CD4-positive, alpha-beta T cell (primary cell): ENCODE measurements around the gene IGF1R. TPM values are rescaled to one million over a fixed set of nuclear protein-coding genes. Genes with fewer than 3 reads are reported as not detected.

ENCODE experiments used
- ATAC-seq: fragments of 200-7000 bp; cut with Tn5 transposase; one replicate; pipeline ENCODE4 v1.10.0; 2022; ENCODE audit warnings: mild to moderate bottlenecking; ENCODE audit not compliant: poor library complexity
- CTCF ChIA-PET: fragments of 350-600 bp; sonication (Branson Sonifier 250); formaldehyde crosslinking; loops from one replicate; lab custom pipeline; 2021; ENCODE audit warnings: antibody characterized with exemption, inconsistent platforms; lab: Charles Lee
- POLR2A ChIA-PET: fragments of 350-600 bp; sonication (Branson Sonifier 250); formaldehyde crosslinking; loops from one replicate; lab custom pipeline; 2021; ENCODE audit warnings: antibody characterized with exemption, inconsistent platforms; lab: Charles Lee
- DNase-seq, 14 experiments: peaks; one replicate each; pipeline ENCODE4 v3.0.0-alpha.2; 2013 to 2020; ENCODE audit warnings: mixed read lengths in 2 of 14
- H3K27ac ChIP-seq, 2 donors: one replicate each; pipeline versions ENCODE4 v1.5.1 to v1.7.0; 2013; ENCODE audit warnings: low read length in 2 of 2, low read depth in 1 of 2, mild to moderate bottlenecking in 1 of 2
- H3K27me3 ChIP-seq, 2 experiments: 1 replicate in 1 of 2; 2 replicates in 1 of 2; pipeline versions ENCODE4 v1.6.1 to v1.7.0; 2013; ENCODE audit warnings: low read length in 2 of 2, control low read depth in 1 of 2, mild to moderate bottlenecking in 1 of 2, moderate library complexity in 1 of 2; ENCODE audit not compliant: insufficient read depth in 2 of 2, control insufficient read depth in 1 of 2
- H3K36me3 ChIP-seq: one replicate; pipeline ENCODE4 v1.6.1; 2013; ENCODE audit warnings: low read length, control low read depth; ENCODE audit not compliant: insufficient read depth
- H3K4me1 ChIP-seq: one replicate; pipeline ENCODE4 v1.6.1; 2013; ENCODE audit warnings: low read length, control low read depth; ENCODE audit not compliant: insufficient read depth
- H3K4me3 ChIP-seq: one replicate; pipeline ENCODE4 v1.5.1; 2013; ENCODE audit warnings: mild to moderate bottlenecking, low read length, moderate library complexity
- H3K9me3 ChIP-seq, 2 experiments: 1 replicate in 1 of 2; 2 replicates in 1 of 2; pipeline versions ENCODE4 v1.6.1 to v1.7.0; 2013; ENCODE audit warnings: low read length in 2 of 2, mild to moderate bottlenecking in 2 of 2, control low read depth in 1 of 2, moderate library complexity in 1 of 2; ENCODE audit not compliant: control insufficient read depth in 1 of 2, insufficient read depth in 1 of 2
- H3K27ac Mint-ChIP-seq: one replicate; pipeline ENCODE4 v1.8.0; 2020; ENCODE audit warnings: mixed read lengths
- H3K27me3 Mint-ChIP-seq: one replicate; pipeline ENCODE4 v1.8.0; 2021; ENCODE audit warnings: mixed read lengths
- H3K36me3 Mint-ChIP-seq: one replicate; pipeline ENCODE4 v1.8.0; 2021; ENCODE audit warnings: low read depth, mixed read lengths
- H3K4me1 Mint-ChIP-seq: one replicate; pipeline ENCODE4 v1.8.0; 2021; ENCODE audit warnings: low read depth, mixed read lengths
- H3K4me3 Mint-ChIP-seq: one replicate; pipeline ENCODE4 v1.8.0; 2020; ENCODE audit warnings: mild to moderate bottlenecking, mixed read lengths
- H3K9me3 Mint-ChIP-seq: one replicate; pipeline ENCODE4 v1.8.0; 2020; ENCODE audit warnings: mixed read lengths
- CTCF ChIP-seq: fragments of 200-600 bp; IDR thresholded peaks from one replicate; pipeline ENCODE4 v1.8.0; 2022; ENCODE audit warnings: antibody characterized with exemption, mild to moderate bottlenecking
- intact Hi-C, 2 experiments: fragments of 100-400 bp; cut with DNase I in 1 of 2; cut with micrococcal nuclease in 1 of 2; formaldehyde crosslinking; loops; one replicate each; pipeline versions ENCODE4 v1.15.1 to v1.9.0; 2023 to 2025; cut with DNase I, micrococcal nuclease
- total RNA-seq, 174 experiments: library from RNA in 2 of 174; stranded (reverse) in 2 of 174; gene quantifications; one replicate each; pipeline ENCODE4 v1.2.3 and lab custom pipeline; 2021 to 2026

The IGF1R gene
- total RNA-seq, 2 experiments from 2014 or later, result 39.2 to 40.3 TPM

DNA sequence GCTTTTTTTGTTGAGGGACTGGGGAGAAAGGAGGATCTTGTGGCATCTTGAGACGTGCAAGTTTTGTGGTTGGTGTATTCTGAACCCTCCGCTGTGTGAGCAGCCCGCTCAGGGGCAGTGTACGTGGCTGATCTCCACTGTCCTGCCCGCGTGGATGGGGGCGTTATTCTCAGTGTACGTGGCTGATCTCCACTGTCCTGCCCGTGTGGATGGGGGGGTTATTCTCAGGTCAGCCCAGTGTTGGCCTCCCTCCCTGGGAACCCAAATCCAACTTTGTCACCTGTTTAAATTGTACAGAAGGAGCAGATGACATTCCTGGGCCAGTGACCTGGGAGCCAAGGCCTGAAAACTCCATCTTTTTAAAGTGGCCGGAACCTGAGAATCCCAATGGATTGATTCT is 275.2 kb downstream of the IGF1R start:
- intact Hi-C loops, result no loop called here
- DNase-seq (no peak), ATAC-seq (no peak)
- H3K27ac ChIP-seq, result no peak overlapping the region
- H3K9me3 Mint-ChIP-seq, result no peaks in the 10 kb centered on the region
- ChIA-PET POLR2A (no interaction called here), CTCF (no interaction called here)
- peaks cover 31% of the 10 kb centered on the region for H3K36me3 ChIP-seq
- H3K9me3 ChIP-seq, result no peaks in the 10 kb centered on the region
- H3K27me3 ChIP-seq, result no peaks in the 10 kb centered on the region
- no peaks in the 10 kb centered on the region for H3K27me3 Mint-ChIP-seq
- no peak overlapping the region for H3K4me3 Mint-ChIP-seq
- H3K4me3 ChIP-seq, result no peak overlapping the region
- H3K27ac Mint-ChIP-seq, result no peak overlapping the region
- H3K4me1 ChIP-seq, result no peaks in the 10 kb centered on the region
- peaks cover 14% of the 10 kb centered on the region for H3K4me1 Mint-ChIP-seq
- peaks cover 95% of the 10 kb centered on the region for H3K36me3 Mint-ChIP-seq
- TF ChIP-seq CTCF, result no peak

GRCh38 chr15:98924401-98925049 is 276.2 kb downstream of the IGF1R start:
- ATAC-seq (no peak), DNase-seq (no peak)
- Histone ChIP-seq H3K4me1 (no peaks in the 10 kb centered on the region), H3K9me3 (no peaks in the 10 kb centered on the region), H3K27ac (no peak overlapping the region), H3K27me3 (no peaks in the 10 kb centered on the region), H3K4me3 (no peak overlapping the region), H3K36me3 (peaks cover 31% of the 10 kb centered on the region)
- POLR2A ChIA-PET, result no interaction called here
- Mint-ChIP-seq H3K36me3 (peaks cover 96% of the 10 kb centered on the region), H3K27ac (no peak overlapping the region), H3K9me3 (no peaks in the 10 kb centered on the region), H3K4me1 (peaks cover 9% of the 10 kb centered on the region), H3K4me3 (no peak overlapping the region), H3K27me3 (no peaks in the 10 kb centered on the region)
- CTCF ChIA-PET, result no interaction called here
- intact Hi-C loops, result no loop called here
- TF ChIP-seq CTCF, result no peak

GRCh38 chr15:98926236-98926635 is 277.9 kb downstream of the IGF1R start:
- H3K36me3 ChIP-seq, result peaks cover 34% of the 10 kb centered on the region
- Mint-ChIP-seq H3K27ac (no peak overlapping the region), H3K9me3 (no peaks in the 10 kb centered on the region)

More at GRCh38 chr15:98926236-98926635, 277.9 kb downstream of the IGF1R start:
- Mint-ChIP-seq H3K4me1 (no peaks in the 10 kb centered on the region), H3K27me3 (no peaks in the 10 kb centered on the region), H3K4me3 (no peak overlapping the region), H3K36me3 (peaks cover 94% of the 10 kb centered on the region)
- ChIA-PET POLR2A (no interaction called here), CTCF (interaction anchor here (1.0 kb wide), 1 partner anchor 13 kb away, joined by 3 read pairs; no protein-coding TSS in a partner anchor)
- Histone ChIP-seq H3K27me3 (no peaks in the 10 kb centered on the region), H3K4me1 (no peaks in the 10 kb centered on the region), H3K9me3 (no peaks in the 10 kb centered on the region), H3K27ac (no peak overlapping the region), H3K4me3 (no peak overlapping the region)
- ATAC-seq (no peak), DNase-seq (no peak)
- intact Hi-C loops, result no loop called here
- no peak for TF ChIP-seq CTCF
